Left lobe of liver (tissue), 2 donors: ENCODE measurements around the gene OR4C3. TPM values are rescaled to one million over a fixed set of nuclear protein-coding genes. Genes with fewer than 3 reads are reported as not detected.
A peak's percentile ranks its signal among the peaks of the same experiment; 100 is the strongest.
"Not testable (repeated sequence)": the region's sequence is repeated elsewhere in the genome, so short reads cannot be mapped to it uniquely, and the experiment has no call there.

Experiments used
- ATAC-seq: fragments of 200-7000 bp; cut with Tn5 transposase; one replicate; pipeline ENCODE4 v1.9.1; 2020; ENCODE audit warnings: mild to moderate bottlenecking, moderate library complexity
- DNase-seq: peaks from one replicate; pipeline ENCODE4 v3.0.0-alpha.2; 2020; ENCODE audit warnings: low spot score
- total RNA-seq: library from RNA; stranded (reverse); gene quantifications from one replicate; pipeline ENCODE4 v1.2.1, GENCODE V29; 2021
- donor health status: DM: no; HTN: no; CAD: no; lungs with moderate emphysema.
- donor health status: DM: no; HTN: yes; CAD: no.

The OR4C3 gene
- total RNA-seq, result not detected

GRCh38 chr11:48324620-48325019 lies at the start of gene OR4C3:
Gene OR4C3, plus strand, starts transcription at chr11:48324920. Its CDS starts 102 bp downstream, at chr11:48325022.
- not testable (repeated sequence) for DNase-seq, ATAC-seq

- ATAC-seq (no peak), DNase-seq (no peak)
These were observed 18.8 kb upstream of the OR4C3 start, which contains the start of gene OR4S1 for GRCh38 chr11:48305923-48306322. Gene OR4S1, plus strand, starts transcription at chr11:48306223. Its CDS starts 0 bp downstream, at chr11:48306223.

- peak; percentile 68 for DNase-seq
- ATAC-seq, result peak; percentile 97
These were observed 16.8 kb upstream of the OR4C3 start for GRCh38 chr11:48307760-48308386.

- ATAC-seq, DNase-seq: not testable (repeated sequence)
These were observed 11.1 kb upstream of the OR4C3 start for GRCh38 chr11:48313590-48313989.

GRCh38 chr11:48319813-48320212 lies 4.9 kb upstream of the OR4C3 start:
- DNase-seq, result not testable (repeated sequence)
- peak; percentile 22 for ATAC-seq

GRCh38 chr11:48341466-48341865 lies 16.7 kb downstream of the OR4C3 start:
- no peak for ATAC-seq
- no peak for DNase-seq

GRCh38 chr11:48342505-48342904 lies 17.8 kb downstream of the OR4C3 start:
- not testable (repeated sequence) for ATAC-seq

GRCh38 chr11:48346286-48346685 lies 21.6 kb downstream of the OR4C3 start:
- DNase-seq, ATAC-seq: not testable (repeated sequence)

More at GRCh38 chr11:48342505-48342904, 17.8 kb downstream of the OR4C3 start:
- not testable (repeated sequence) for DNase-seq

GRCh38 chr11:48354013-48354412 lies 29.3 kb downstream of the OR4C3 start:
- ATAC-seq, result no peak
- no peak for DNase-seq

- DNase-seq (no peak), ATAC-seq (no peak)
These were observed 30.0 kb downstream of the OR4C3 start for GRCh38 chr11:48354677-48355076.

GRCh38 chr11:48361289-48361688 lies 36.6 kb downstream of the OR4C3 start:
- ATAC-seq, DNase-seq: not testable (repeated sequence)

GRCh38 chr11:48366365-48366764 lies 41.6 kb downstream of the OR4C3 start, which contains the start of gene OR4C5:
Gene OR4C5, minus strand, starts transcription at chr11:48366465. Its CDS starts 0 bp downstream, at chr11:48366465.
- no peak for DNase-seq
- ATAC-seq, result no peak

Other genes with a start within 250 kb of the OR4C3 start
- gene OR4B1, start 108.1 kb upstream of the OR4C3 start, total RNA-seq, result not detected
- gene OR4X2, start 79.8 kb upstream of the OR4C3 start, total RNA-seq, result not detected
- gene OR4X1, start 61.1 kb upstream of the OR4C3 start, total RNA-seq, result not detected
- not detected for gene OR4S1, start 18.7 kb upstream of the OR4C3 start, total RNA-seq
- gene OR4C5, start 41.5 kb downstream of the OR4C3 start, total RNA-seq, result not detected
- not detected for gene OR4A47, start 163.9 kb downstream of the OR4C3 start, total RNA-seq